ENCODE measurements around the gene RDH5.

Gene RDH5

DNA sequence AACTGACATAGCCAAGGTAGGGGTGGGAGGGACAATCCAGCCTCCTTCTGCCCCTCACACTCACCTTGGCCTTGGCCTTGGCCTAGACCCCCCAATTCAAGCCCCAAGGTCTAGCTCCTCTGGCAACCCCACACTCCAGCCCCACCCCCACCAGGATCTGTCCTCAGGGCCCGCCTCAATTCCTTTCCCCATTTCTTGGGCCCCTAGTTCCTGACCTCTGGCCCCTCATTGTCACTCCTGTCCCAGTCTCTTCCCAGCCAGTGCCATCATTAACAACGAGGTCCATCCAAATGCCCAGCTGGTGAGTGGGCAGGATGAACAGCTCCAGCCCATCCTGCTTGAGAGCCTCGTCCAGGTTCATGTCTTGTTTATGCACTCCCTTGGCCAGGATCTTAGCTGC, 15.9 kb downstream of the RDH5 start:
- no peak overlapping the region for H3K4me3 ChIP-seq (ENCODE audit: low read depth, low read length)
- no peak for TF ChIP-seq CTCF (IDR thresholded peaks at IDR 0.05; ENCODE audit: low read depth, low read length)

DNA sequence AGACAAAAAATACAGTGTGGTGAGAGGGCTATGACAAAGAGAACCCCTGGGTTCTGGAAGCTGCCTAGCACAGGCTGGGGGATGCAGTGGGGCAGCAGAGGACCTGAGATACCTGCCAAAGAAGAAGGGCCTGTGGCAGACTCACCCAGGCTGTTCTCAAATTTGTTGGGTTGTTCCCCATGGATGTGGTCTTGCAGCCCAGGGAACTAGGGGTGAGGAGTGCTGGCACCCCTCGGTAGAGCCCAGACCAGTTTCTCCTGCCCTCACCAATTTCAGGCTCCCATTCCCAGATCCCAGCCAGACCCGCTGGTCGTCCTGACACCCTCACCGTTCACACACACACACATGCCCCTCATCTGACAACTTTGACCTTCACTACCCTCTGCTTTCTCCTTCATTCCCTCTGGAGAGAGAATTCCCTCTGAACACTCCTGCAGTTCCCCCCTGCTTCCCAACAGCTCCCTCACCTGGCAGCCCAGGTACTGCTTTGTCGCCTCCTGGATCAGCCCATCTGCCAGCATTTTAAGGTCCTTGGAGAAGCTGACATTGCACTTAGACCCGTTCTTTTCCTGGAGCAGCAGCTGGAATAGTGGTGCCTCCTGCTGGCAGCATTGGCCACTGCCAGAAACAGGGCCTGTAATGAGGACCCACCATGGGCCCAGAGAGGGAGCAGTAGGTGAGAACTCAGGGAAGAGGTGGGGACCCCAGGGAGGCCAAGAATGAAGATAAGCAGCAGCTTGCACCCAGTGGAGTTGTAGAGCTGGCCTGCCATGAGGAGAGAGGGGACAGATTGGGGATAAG, 16.8 kb downstream of the RDH5 start:
- TF ChIP-seq CTCF (IDR thresholded peaks at IDR 0.05; ENCODE audit: low read depth, low read length) = peak; percentile 89
- H3K4me3 ChIP-seq (ENCODE audit: low read depth, low read length) = no peak overlapping the region

GRCh38 chr12:55737581-55738122, 17.5 kb downstream of the RDH5 start:
- no peak for TF ChIP-seq CTCF (IDR thresholded peaks at IDR 0.05; ENCODE audit: low read depth, low read length)
- H3K4me3 ChIP-seq (ENCODE audit: low read depth, low read length) = peak overlapping the region; percentile 74

DNA sequence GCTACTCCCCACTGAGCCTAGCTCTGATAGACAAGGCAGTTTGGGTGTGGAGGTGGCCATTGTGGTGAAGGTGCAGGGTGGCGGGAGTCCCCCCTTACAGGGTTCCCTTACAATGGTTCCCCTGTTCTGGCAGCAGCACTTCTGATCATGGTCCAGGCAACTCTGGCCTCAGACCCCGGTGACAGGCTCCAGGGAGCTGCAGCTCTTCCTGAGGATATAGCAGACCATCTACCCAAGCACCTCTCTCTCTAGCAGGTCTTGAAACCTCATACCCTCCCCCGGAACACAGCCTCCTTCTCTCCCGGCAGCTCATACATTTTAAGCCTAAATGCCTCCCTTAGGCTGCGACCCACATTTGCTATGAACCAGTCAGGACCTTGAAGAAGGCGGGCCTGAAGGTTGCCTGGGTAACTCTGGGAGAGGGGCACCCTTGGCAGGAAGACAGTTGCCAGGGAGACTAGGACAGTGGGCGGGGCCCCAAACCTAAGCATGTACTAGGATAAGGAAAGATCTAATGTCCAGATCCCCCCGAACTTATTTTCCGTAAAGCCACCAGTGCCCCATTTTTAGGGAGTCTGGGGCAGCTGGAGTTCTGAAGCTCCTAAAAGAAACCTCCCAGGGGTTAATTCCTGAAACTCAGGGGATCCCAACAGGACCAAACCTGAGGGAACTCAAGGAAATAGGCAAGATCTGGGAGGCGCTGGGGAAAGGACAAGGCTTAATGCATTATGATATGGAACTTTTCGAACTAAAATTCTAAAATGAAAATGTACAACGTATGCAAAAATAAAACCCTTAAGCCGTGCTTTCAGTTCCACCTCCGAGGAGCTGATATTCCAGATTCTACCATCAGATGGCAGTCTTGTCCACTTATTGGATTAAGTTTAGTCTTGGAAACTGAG, 18.2 kb downstream of the RDH5 start:
- peak overlapping the region; percentile 74 for H3K4me3 ChIP-seq (ENCODE audit: low read depth, low read length)
- TF ChIP-seq CTCF (IDR thresholded peaks at IDR 0.05; ENCODE audit: low read depth, low read length) = peak; percentile 41; the same call in 1 of the 2 replicates

DNA sequence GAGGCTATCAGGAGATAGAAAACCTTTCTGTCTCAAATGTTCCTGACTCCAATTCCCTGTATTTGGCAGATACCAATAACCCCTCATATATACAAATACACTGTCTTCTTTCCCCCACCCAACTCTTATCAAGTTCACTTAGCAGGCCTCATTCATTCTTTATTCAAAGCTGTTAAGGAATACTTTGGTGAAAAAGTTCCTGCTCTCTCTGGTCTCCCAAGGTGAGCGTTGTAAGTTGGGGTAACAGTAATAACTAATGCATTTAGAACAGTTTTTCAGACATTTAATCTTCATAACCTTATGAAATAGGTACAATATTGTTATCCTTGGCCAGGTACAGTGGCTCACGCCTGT, 18.8 kb downstream of the RDH5 start:
- peak overlapping the region; percentile 74 for H3K4me3 ChIP-seq (ENCODE audit: low read depth, low read length)
- TF ChIP-seq CTCF (IDR thresholded peaks at IDR 0.05; ENCODE audit: low read depth, low read length) = no peak

DNA sequence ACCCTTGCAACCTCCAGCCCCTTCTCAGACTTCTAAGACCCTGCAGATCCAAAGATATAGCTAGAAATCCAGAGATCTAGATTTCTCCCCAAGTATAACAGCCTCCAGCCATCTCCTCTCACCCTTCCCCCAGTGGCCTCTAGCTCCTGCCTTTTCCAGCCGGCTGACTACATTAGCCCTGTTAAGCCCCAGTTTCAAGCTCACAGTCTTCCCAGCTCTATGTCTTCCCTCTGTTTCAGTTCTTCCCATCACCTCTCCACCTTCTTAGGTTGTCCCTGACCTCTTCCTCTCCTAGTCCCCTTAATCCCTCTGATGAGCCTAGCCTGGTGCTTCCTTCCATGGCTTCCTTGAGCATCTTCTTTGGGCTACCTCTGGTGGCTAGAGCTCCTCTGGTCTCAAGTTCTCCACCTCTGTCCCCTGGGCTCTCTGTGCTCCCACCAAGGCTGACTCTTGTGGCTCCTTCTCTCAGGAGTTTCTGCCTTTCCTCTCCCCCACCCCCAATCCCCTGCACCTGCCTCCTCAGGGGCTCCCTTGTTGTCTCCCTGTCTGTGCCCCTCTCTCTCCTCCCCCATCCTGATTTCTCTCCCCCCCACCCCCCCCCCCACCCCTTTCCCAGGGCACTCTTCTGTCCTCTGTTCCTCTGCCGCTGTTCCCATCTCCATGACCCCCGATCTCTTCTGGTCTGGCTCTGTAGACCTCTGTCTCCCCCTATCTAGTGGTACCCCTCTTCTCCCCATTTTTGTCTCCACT, 21.9 kb downstream of the RDH5 start:
- no peak for TF ChIP-seq CTCF (IDR thresholded peaks at IDR 0.05; ENCODE audit: low read depth, low read length)
- peak overlapping the region; percentile 50 for H3K4me3 ChIP-seq (ENCODE audit: low read depth, low read length)

All from WI38 (cell line).